Tibial nerve (tissue), 4 donors: Measurements from ENCODE around the gene KCNH2. TPM values are rescaled to one million over a fixed set of nuclear protein-coding genes. Genes with fewer than 3 reads are reported as not detected.

Source experiments
- DNase-seq, 2 donors: peaks; one replicate each; pipeline ENCODE4 v3.0.0-alpha.2; 2019; ENCODE audit warnings: low spot score in 2 of 2
- H3K27ac ChIP-seq, 4 donors: fragments of 200-600 bp; sonication (generic) in 3 of 4; one replicate each; pipeline ENCODE4 v1.5.1; 2017 to 2019; ENCODE audit warnings: mild to moderate bottlenecking in 1 of 4
- H3K27me3 ChIP-seq, 2 donors: fragments of 200-600 bp; sonication (generic) in 1 of 2; one replicate each; pipeline versions ENCODE4 v1.5.1 to v1.6.0; 2017 to 2019
- H3K36me3 ChIP-seq, 3 donors: fragments of 200-600 bp; sonication (generic); one replicate each; pipeline ENCODE4 v1.5.1; 2018 to 2019
- H3K4me1 ChIP-seq, 4 donors: fragments of 200-600 bp; sonication (generic) in 3 of 4; one replicate each; pipeline ENCODE4 v1.5.1; 2017 to 2019
- H3K4me3 ChIP-seq, 4 donors: fragments of 200-600 bp; sonication (generic) in 3 of 4; one replicate each; pipeline ENCODE4 v1.5.1; 2017 to 2019; ENCODE audit warnings: mild to moderate bottlenecking in 1 of 4, moderate library complexity in 1 of 4
- H3K9me3 ChIP-seq, 4 donors: fragments of 200-600 bp; sonication (generic) in 3 of 4; one replicate each; pipeline ENCODE4 v1.5.1; 2017 to 2019
- EP300 ChIP-seq, 2 donors: sonication (generic); formaldehyde crosslinking; IDR thresholded peaks; one replicate each; pipeline ENCODE4 v1.6.1; 2017; ENCODE audit warnings: antibody characterized with exemption in 2 of 2, mild to moderate bottlenecking in 1 of 2
- POLR2A ChIP-seq, 2 donors: fragments of 450-650 bp; IDR thresholded peaks; one replicate each; pipeline ENCODE4 v1.6.1; 2017; ENCODE audit warnings: antibody characterized with exemption in 2 of 2, mild to moderate bottlenecking in 2 of 2, moderate library complexity in 2 of 2
- WGBS, 2 donors: methylation state at CpG; one replicate each; pipeline ENCODE4 v1.1.5; 2018; 5-methylcytosine and 5-hydroxymethylcytosine counted together
- total RNA-seq, 4 donors: library from RNA; depleted of rRNA; stranded (reverse); fragments of >200 nt; gene quantifications; one replicate each; pipeline ENCODE4 v1.1.0, GENCODE V29; 2016
- TF ChIP-seq, protein P1 (sequence below), 5 experiments: fragments of 200-600 bp in 3 of 5; fragments of 450-650 bp in 2 of 5; sonication (generic) in 3 of 5; IDR thresholded peaks; one replicate each; pipeline ENCODE4 v1.5.1; 2016 to 2019; ENCODE audit warnings: antibody characterized with exemption in 5 of 5, mild to moderate bottlenecking in 3 of 5, moderate library complexity in 2 of 5

Gene KCNH2
- total RNA-seq, 4 donors from 2014 or later: 1.5 to 9.0 (median 2.4) TPM

DNA sequence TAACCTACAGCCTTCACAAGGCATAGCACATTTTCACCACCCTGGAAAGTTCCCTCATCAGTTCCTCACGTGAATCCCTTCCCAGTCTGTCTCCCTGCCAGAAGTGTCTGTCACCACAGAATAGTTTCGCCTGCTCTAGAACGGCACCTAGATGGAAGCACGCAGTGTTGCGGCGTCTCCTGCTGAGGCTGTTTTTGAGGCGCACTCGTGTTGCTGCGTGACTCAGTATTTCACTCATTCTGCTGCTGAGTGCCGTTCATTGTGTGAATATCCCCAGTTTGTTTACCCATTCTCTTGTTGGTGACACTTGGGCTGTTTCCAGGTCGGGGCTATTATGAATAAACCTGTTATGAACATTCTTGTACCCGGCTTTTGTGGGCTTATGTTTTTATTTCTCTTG, 25.5 kb upstream of the KCNH2 start:
- H3K4me1 ChIP-seq: peaks cover 0 to 13% (median 1%) of the 10 kb centered on the region in 4 donors
- no peak for DNase-seq
- 55 to 72% methylated on average over 12 of the region's 12 CpGs for WGBS, 2 donors
- H3K9me3 ChIP-seq: no peaks in the 10 kb centered on the region
- no peak for TF ChIP-seq EP300 (IDR thresholded peaks at IDR 0.05)
- no peak for TF ChIP-seq POLR2A (IDR thresholded peaks at IDR 0.05)
- TF ChIP-seq, protein P1, sequence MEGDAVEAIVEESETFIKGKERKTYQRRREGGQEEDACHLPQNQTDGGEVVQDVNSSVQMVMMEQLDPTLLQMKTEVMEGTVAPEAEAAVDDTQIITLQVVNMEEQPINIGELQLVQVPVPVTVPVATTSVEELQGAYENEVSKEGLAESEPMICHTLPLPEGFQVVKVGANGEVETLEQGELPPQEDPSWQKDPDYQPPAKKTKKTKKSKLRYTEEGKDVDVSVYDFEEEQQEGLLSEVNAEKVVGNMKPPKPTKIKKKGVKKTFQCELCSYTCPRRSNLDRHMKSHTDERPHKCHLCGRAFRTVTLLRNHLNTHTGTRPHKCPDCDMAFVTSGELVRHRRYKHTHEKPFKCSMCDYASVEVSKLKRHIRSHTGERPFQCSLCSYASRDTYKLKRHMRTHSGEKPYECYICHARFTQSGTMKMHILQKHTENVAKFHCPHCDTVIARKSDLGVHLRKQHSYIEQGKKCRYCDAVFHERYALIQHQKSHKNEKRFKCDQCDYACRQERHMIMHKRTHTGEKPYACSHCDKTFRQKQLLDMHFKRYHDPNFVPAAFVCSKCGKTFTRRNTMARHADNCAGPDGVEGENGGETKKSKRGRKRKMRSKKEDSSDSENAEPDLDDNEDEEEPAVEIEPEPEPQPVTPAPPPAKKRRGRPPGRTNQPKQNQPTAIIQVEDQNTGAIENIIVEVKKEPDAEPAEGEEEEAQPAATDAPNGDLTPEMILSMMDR (IDR thresholded peaks at IDR 0.05): no peak
- H3K27me3 ChIP-seq: peaks cover 0 to 38% of the 10 kb centered on the region in 2 donors
- H3K4me3 ChIP-seq: no peak overlapping the region
- no peak overlapping the region for H3K27ac ChIP-seq
- no peaks in the 10 kb centered on the region for H3K36me3 ChIP-seq

DNA sequence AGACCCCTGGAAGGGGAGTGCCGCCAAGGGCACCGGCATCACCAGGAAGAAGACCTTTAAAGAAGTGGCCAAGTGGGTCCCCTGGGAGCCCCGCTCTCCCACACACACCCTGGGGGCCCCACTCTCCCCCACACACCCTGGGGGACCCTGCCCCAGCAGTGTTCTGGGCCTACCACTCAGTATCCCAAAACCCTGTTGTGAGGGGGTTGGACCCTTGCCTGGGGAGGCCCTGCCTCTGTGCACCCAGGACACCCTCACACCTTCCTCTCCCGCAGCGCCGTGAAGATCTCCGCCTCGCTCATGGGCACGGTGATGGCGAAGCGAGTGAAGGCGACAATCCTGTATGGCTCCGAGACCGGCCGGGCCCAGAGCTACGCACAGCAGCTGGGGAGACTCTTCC, 23.4 kb upstream of the KCNH2 start:
- Histone ChIP-seq H3K9me3 (no peaks in the 10 kb centered on the region), H3K27me3 (peaks cover 0 to 44% of the 10 kb centered on the region in 2 donors), H3K4me3 (no peak overlapping the region), H3K27ac (no peak overlapping the region), H3K36me3 (no peaks in the 10 kb centered on the region), H3K4me1 (peaks cover 0 to 5% (median 0%) of the 10 kb centered on the region in 4 donors)
- WGBS, 2 donors: 96 to 97% methylated on average over 15 to 16 of the region's 16 CpGs
- TF ChIP-seq, protein P1 (IDR thresholded peaks at IDR 0.05): no peak
- TF ChIP-seq POLR2A (IDR thresholded peaks at IDR 0.05) (no peak), EP300 (IDR thresholded peaks at IDR 0.05) (no peak)
- DNase-seq: no peak

DNA sequence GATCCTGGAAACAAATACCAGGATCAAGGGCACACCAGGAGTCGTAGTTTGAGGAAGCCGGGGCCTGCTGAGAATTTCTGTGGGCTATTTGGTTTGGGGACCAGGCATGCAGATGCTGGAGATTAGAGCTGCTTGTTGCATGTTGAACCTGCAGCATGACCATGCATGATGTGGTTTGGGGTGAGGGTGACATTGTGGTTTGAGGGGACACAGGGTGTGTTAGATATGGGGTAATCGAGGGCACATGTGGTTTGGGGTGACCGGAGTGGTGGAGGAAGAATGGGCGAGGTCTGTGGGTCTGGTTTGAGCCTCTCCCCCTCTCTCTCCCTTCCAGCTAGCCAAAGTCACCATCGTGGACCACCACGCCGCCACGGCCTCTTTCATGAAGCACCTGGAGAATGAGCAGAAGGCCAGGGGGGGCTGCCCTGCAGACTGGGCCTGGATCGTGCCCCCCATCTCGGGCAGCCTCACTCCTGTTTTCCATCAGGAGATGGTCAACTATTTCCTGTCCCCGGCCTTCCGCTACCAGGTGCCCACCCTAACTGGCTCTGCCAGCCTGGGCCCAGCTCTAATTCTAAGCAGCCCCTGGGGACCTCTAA, 22.9 kb upstream of the KCNH2 start:
- Histone ChIP-seq H3K36me3 (no peaks in the 10 kb centered on the region), H3K9me3 (no peaks in the 10 kb centered on the region), H3K4me1 (peaks cover 0 to 9% (median 0%) of the 10 kb centered on the region in 4 donors), H3K4me3 (no peak overlapping the region), H3K27me3 (peaks cover 0 to 49% of the 10 kb centered on the region in 2 donors), H3K27ac (no peak overlapping the region)
- no peak for DNase-seq
- WGBS, 2 donors: 84 to 91% methylated on average over 13 of the region's 13 CpGs
- no peak for TF ChIP-seq EP300 (IDR thresholded peaks at IDR 0.05)
- no peak for TF ChIP-seq POLR2A (IDR thresholded peaks at IDR 0.05)
- TF ChIP-seq, protein P1 (IDR thresholded peaks at IDR 0.05): no peak

DNA sequence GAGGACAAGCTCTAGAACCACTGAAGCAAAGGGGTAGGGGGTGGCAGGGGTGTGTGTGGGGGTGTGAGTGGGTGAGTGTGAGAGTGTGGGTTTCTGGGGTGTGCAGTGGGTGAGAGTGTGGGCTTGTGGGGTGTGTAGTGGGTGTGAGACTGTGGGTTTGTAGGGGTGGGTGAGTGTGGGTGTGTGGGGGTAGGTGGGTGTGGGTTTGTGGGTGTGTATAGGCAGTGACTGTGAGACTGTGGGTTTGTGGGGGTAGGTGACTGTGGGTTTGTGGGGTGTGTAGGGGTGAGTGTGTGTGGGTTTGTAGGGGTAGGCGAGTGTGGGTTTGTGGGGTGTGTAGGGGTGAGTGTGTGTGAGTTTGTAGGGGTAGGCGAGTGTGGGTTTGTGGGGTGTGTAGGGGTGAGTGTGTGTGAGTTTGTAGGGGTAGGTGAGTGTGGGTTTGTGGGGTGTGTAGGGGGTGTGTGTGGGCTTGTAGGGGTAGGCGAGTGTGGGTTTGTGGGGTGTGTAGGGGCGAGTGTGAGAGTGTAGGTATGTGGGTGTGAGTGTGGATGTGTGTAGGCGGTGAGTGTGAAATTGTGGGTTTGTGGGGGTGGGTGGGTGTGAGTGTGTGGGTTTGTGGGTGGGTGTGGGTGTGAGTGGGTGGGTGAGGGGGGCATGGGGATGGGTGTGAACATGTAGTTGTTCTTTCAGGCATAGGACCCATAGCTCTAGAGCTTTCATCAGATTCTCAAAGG, 21.5 kb upstream of the KCNH2 start:
- Histone ChIP-seq H3K36me3 (no peaks in the 10 kb centered on the region), H3K4me1 (peaks cover 0 to 15% (median 0%) of the 10 kb centered on the region in 4 donors), H3K27me3 (peaks cover 0 to 50% of the 10 kb centered on the region in 2 donors), H3K4me3 (no peak overlapping the region), H3K9me3 (no peaks in the 10 kb centered on the region), H3K27ac (no peak overlapping the region)
- no peak for DNase-seq
- WGBS, 2 donors: 84 to 92% methylated on average over 5 of the region's 5 CpGs
- no peak for TF ChIP-seq EP300 (IDR thresholded peaks at IDR 0.05)
- TF ChIP-seq POLR2A (IDR thresholded peaks at IDR 0.05): no peak
- TF ChIP-seq, protein P1 (IDR thresholded peaks at IDR 0.05): no peak

DNA sequence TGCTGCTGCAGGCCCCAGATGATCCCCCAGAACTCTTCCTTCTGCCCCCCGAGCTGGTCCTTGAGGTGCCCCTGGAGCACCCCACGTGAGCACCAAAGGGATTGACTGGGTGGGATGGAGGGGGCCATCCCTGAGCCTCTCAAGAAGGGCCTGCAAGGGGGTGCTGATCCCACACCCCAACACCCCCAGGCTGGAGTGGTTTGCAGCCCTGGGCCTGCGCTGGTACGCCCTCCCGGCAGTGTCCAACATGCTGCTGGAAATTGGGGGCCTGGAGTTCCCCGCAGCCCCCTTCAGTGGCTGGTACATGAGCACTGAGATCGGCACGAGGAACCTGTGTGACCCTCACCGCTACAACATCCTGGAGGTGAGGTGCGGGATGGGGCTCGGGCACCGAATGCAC, 20.9 kb upstream of the KCNH2 start:
- TF ChIP-seq EP300 (IDR thresholded peaks at IDR 0.05) (no peak), POLR2A (IDR thresholded peaks at IDR 0.05) (no peak)
- TF ChIP-seq, protein P1 (IDR thresholded peaks at IDR 0.05): no peak

More for the DNA sequence above, 20.9 kb upstream of the KCNH2 start:
- Histone ChIP-seq H3K36me3 (no peaks in the 10 kb centered on the region), H3K4me3 (no peak overlapping the region), H3K4me1 (peaks cover 0 to 17% (median 0%) of the 10 kb centered on the region in 4 donors), H3K27ac (no peak overlapping the region), H3K9me3 (no peaks in the 10 kb centered on the region), H3K27me3 (peaks cover 0 to 49% of the 10 kb centered on the region in 2 donors)
- DNase-seq: no peak
- WGBS, 2 donors: 88 to 91% methylated on average over 10 to 12 of the region's 12 CpGs
